GM12891 (cell line): Measurements from ENCODE around the gene GOLPH3L.

Source experiments
- DNase-seq: peaks from one replicate; pipeline ENCODE4 v3.0.0; 2011; ENCODE audit warnings: low spot score; ENCODE audit not compliant: insufficient read length
- FAIRE-seq: peaks from 2 replicates; lab custom pipeline; 2011; peaks lifted over from hg19 to GRCh38; lab: Jason Lieb, UNC
- PAX5 ChIP-seq: IDR thresholded peaks from 2 replicates; pipeline ENCODE4 v1.6.1; 2011; ENCODE audit warnings: low read length, moderate library complexity, mild to moderate bottlenecking; ENCODE audit not compliant: insufficient read depth, severe bottlenecking
- POLR2A ChIP-seq: IDR thresholded peaks from 2 replicates; pipeline ENCODE4 v1.6.1; 2011; ENCODE audit warnings: low read depth, low read length, control low read depth
- POLR2AphosphoS5 ChIP-seq: IDR thresholded peaks from 2 replicates; pipeline ENCODE4 v1.6.1; 2011; ENCODE audit warnings: low read depth, low read length, control low read depth
- POU2F2 ChIP-seq: IDR thresholded peaks from 2 replicates; pipeline ENCODE4 v1.6.1; 2011; ENCODE audit warnings: low read depth, mild to moderate bottlenecking, control low read depth, low read length, moderate library complexity
- SPI1 ChIP-seq: IDR thresholded peaks from 2 replicates; pipeline ENCODE4 v1.6.1; 2011; ENCODE audit warnings: low read depth, low read length, control low read depth
- TAF1 ChIP-seq: IDR thresholded peaks from 2 replicates; pipeline ENCODE4 v1.6.1; 2011; ENCODE audit warnings: low read depth, low read length, control low read depth

Gene GOLPH3L

GRCh38 chr1:150596976-150597375 is 100.0 kb downstream of the GOLPH3L start:
- no peak for DNase-seq
- no peak for FAIRE-seq
- TF ChIP-seq POU2F2 (no peak), TAF1 (no peak), PAX5 (no peak), SPI1 (no peak), POLR2AphosphoS5 (no peak), POLR2A (no peak)
